ENCODE measurements around the gene TOMM22.
A peak's percentile ranks its signal among the peaks of the same experiment; 100 is the strongest.

Gene TOMM22

DNA sequence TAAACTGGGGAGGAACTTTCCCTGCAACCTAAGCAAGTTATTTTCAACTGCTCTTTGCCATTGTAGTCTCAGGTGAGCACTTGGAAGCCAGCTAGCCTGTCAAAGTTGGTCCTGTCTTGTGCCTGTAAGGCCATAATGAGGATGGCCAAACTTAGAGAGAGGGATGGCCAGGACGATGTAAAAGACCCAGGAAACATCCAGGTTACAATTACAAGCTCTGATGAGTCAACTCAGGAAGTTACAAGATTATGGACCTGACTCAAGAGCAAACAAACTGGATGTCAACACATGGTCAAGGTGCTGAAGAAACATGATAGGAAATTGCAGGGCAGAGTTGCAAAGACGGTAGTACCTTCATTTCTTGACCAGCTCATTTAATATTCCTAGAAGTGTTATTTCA is 25.6 kb downstream of the TOMM22 start:
- H3K27me3 ChIP-seq (replicated peaks; ENCODE audit: control insufficient read depth, insufficient read depth, low read length): no peaks in the 10 kb centered on the region
- H3K4me3 ChIP-seq (replicated peaks; ENCODE audit: low read depth, low read length): peak overlapping the region; percentile 92
- DNase-seq (ENCODE audit: extremely low read depth, insufficient read length): no peak
- peaks cover 6% of the 10 kb centered on the region for H3K36me3 ChIP-seq (ENCODE audit: control insufficient read depth, insufficient read depth, low read length)
- TF ChIP-seq, protein P1, sequence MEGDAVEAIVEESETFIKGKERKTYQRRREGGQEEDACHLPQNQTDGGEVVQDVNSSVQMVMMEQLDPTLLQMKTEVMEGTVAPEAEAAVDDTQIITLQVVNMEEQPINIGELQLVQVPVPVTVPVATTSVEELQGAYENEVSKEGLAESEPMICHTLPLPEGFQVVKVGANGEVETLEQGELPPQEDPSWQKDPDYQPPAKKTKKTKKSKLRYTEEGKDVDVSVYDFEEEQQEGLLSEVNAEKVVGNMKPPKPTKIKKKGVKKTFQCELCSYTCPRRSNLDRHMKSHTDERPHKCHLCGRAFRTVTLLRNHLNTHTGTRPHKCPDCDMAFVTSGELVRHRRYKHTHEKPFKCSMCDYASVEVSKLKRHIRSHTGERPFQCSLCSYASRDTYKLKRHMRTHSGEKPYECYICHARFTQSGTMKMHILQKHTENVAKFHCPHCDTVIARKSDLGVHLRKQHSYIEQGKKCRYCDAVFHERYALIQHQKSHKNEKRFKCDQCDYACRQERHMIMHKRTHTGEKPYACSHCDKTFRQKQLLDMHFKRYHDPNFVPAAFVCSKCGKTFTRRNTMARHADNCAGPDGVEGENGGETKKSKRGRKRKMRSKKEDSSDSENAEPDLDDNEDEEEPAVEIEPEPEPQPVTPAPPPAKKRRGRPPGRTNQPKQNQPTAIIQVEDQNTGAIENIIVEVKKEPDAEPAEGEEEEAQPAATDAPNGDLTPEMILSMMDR (IDR thresholded peaks at IDR 0.05; ENCODE audit: insufficient read depth, low read length, poor library complexity, severe bottlenecking): no peak

DNA sequence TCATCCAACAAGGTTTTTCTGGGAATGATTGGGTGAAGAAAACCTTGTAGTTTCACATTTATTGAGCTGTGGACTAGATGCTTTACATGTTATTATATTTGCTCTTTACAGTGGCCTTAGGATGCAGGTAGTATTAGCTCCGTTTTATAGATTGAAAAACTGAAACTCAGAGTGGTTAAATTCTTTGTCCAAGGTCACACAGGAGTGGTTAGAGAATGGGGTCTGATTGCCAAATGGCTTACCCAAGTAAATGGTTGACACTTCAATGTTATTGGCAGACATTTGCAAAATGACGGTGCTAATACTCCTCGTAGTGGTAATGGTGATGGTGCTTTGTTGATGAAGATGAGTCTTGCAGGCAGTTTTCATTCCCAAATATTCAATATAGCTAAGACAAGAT is 26.2 kb downstream of the TOMM22 start:
- TF ChIP-seq, protein P1 (IDR thresholded peaks at IDR 0.05; ENCODE audit: insufficient read depth, low read length, poor library complexity, severe bottlenecking): no peak
- peaks cover 10% of the 10 kb centered on the region for H3K36me3 ChIP-seq (ENCODE audit: control insufficient read depth, insufficient read depth, low read length)

DNA sequence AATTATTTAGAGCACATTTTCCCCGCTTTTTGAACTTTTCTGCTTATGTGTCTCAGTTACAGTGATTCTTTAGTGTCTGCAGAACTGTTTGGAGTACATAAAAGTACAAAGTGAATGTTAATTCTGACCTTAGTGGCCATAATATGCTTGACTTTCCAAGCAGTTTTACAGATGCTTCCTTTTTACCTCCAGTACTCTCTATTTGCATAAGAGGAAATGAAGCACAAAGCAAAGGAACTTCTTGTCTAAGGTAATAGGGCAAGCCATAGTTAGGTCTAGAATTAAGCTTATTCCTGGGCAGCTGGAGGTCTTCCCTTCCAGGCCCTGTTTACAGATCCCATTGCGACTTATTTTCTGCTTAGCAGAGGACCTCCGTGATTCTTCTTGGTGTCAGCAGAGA is 27.5 kb downstream of the TOMM22 start:
- no peak for DNase-seq (ENCODE audit: extremely low read depth, insufficient read length)
- Histone ChIP-seq H3K4me3 (replicated peaks; ENCODE audit: low read depth, low read length) (no peak overlapping the region; the same call in 1 of the 2 replicates), H3K27me3 (replicated peaks; ENCODE audit: control insufficient read depth, insufficient read depth, low read length) (no peaks in the 10 kb centered on the region), H3K36me3 (ENCODE audit: control insufficient read depth, insufficient read depth, low read length) (peaks cover 10% of the 10 kb centered on the region)
- TF ChIP-seq, protein P1 (IDR thresholded peaks at IDR 0.05; ENCODE audit: insufficient read depth, low read length, poor library complexity, severe bottlenecking): no peak

More for the DNA sequence above, 26.2 kb downstream of the TOMM22 start:
- DNase-seq (ENCODE audit: extremely low read depth, insufficient read length): no peak
- Histone ChIP-seq H3K4me3 (replicated peaks; ENCODE audit: low read depth, low read length) (peak overlapping the region; percentile 92), H3K27me3 (replicated peaks; ENCODE audit: control insufficient read depth, insufficient read depth, low read length) (no peaks in the 10 kb centered on the region)

DNA sequence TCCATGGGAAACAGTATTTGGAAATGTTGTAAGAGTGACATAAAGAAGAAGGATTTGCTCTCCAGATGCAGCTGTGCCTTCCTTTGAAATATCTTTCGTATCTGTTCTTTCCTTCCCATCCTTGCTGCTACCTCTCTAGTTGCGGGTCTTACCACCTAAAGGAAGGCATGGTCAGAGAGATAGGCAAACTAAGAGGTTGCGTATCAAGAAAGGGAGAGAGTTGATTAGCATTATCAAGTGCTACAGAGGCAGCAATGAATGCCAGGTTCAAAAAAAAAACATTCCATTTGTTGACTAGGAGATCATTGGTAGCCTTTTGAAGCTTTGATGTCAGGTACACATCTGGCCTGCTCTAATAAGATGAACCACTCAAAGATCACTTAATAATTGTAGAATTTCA is 28.6 kb downstream of the TOMM22 start:
- peaks cover 16% of the 10 kb centered on the region for H3K36me3 ChIP-seq (ENCODE audit: control insufficient read depth, insufficient read depth, low read length)
- H3K4me3 ChIP-seq (replicated peaks; ENCODE audit: low read depth, low read length): no peak overlapping the region
- no peaks in the 10 kb centered on the region for H3K27me3 ChIP-seq (replicated peaks; ENCODE audit: control insufficient read depth, insufficient read depth, low read length)
- DNase-seq (ENCODE audit: extremely low read depth, insufficient read length): no peak
- TF ChIP-seq, protein P1 (IDR thresholded peaks at IDR 0.05; ENCODE audit: insufficient read depth, low read length, poor library complexity, severe bottlenecking): no peak

DNA sequence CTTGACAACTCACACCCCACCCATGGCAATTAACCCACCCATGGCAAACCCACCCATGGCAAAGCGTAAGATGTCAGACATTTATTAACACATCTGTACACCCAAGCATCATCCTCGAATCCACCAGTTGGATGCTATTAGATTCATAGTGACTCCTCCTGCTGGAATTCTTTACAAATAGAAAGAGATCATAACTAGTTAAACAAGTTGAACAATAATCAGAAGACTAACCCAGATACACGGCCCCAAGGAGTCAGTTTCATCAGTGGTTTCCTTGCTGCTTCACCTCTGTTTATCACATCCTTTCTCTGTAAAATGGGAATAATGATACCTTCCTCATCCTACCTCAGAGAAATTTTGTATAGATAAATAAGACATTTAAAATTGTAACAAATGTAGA is 29.1 kb downstream of the TOMM22 start:
- no peak for DNase-seq (ENCODE audit: extremely low read depth, insufficient read length)
- Histone ChIP-seq H3K4me3 (replicated peaks; ENCODE audit: low read depth, low read length) (no peak overlapping the region), H3K36me3 (ENCODE audit: control insufficient read depth, insufficient read depth, low read length) (peaks cover 17% of the 10 kb centered on the region), H3K27me3 (replicated peaks; ENCODE audit: control insufficient read depth, insufficient read depth, low read length) (no peaks in the 10 kb centered on the region)
- TF ChIP-seq, protein P1 (IDR thresholded peaks at IDR 0.05; ENCODE audit: insufficient read depth, low read length, poor library complexity, severe bottlenecking): no peak
